Mucosa of descending colon (tissue), 3 donors: ENCODE data around the gene NPAS4. TPM values are rescaled to one million over a fixed set of nuclear protein-coding genes. Genes with fewer than 3 reads are reported as not detected.

Experiments used
- ATAC-seq: fragments of 200-7000 bp; cut with Tn5 transposase; one replicate; pipeline ENCODE4 v1.9.1; 2020; ENCODE audit warnings: mild to moderate bottlenecking, moderate library complexity
- DNase-seq, 3 donors: peaks; one replicate each; pipeline ENCODE4 v3.0.0-alpha.2; 2020
- H3K36me3 ChIP-seq: fragments of 200-600 bp; one replicate; pipeline ENCODE4 v1.8.0; 2021; ENCODE audit warnings: low read depth, mild to moderate bottlenecking
- H3K4me1 ChIP-seq: fragments of 200-600 bp; one replicate; pipeline ENCODE4 v1.8.0; 2021; ENCODE audit warnings: low read depth, mild to moderate bottlenecking
- H3K4me3 ChIP-seq: fragments of 200-600 bp; one replicate; pipeline ENCODE4 v1.8.0; 2021; ENCODE audit warnings: mild to moderate bottlenecking
- H3K9me3 ChIP-seq: fragments of 200-600 bp; one replicate; pipeline ENCODE4 v1.8.0; 2021; ENCODE audit warnings: mild to moderate bottlenecking
- CTCF ChIP-seq: fragments of 200-600 bp; IDR thresholded peaks from one replicate; pipeline ENCODE4 v1.8.0; 2022; ENCODE audit warnings: antibody characterized with exemption, mild to moderate bottlenecking
- intact Hi-C, 2 donors: fragments of 100-400 bp; cut with DNase I in 1 of 2; cut with micrococcal nuclease in 1 of 2; formaldehyde crosslinking; loops; one replicate each; pipeline versions ENCODE4 v1.11.0 to v1.11.1; 2022; cut with DNase I, micrococcal nuclease
- total RNA-seq, 3 donors: library from RNA; stranded (reverse); fragmentation: NEBNext Ultra II Directional in 2 of 3; extraction: Animal tissue kit (Norgen Biotek cat#: 25700) in 2 of 3; gene quantifications; one replicate each; pipeline versions ENCODE4 v1.2.1 to v1.2.4, GENCODE V29; 2021 to 2023
- donor health status: DM: no; HTN: no; CAD: no; lungs with moderate emphysema.
- donor health status: DM: no; HTN: no; CAD: no.
- donor health status: DM: no; HTN: yes; CAD: no.

Gene NPAS4
- total RNA-seq, 3 donors from 2014 or later: 5.6 TPM; not detected in 2

GRCh38 chr11:66443602-66444001 lies 22.8 kb downstream of the NPAS4 start:
- Histone ChIP-seq H3K36me3 (no peaks in the 10 kb centered on the region), H3K4me3 (no peak overlapping the region), H3K4me1 (no peaks in the 10 kb centered on the region), H3K9me3 (peaks cover 9% of the 10 kb centered on the region)
- DNase-seq (no peak), ATAC-seq (no peak)
- intact Hi-C loops: no loop called here
- TF ChIP-seq CTCF: no peak

- ATAC-seq (no peak), DNase-seq (no peak)
- H3K36me3 ChIP-seq: no peaks in the 10 kb centered on the region
- H3K9me3 ChIP-seq: peaks cover 9% of the 10 kb centered on the region
- no peak for TF ChIP-seq CTCF
- intact Hi-C loops: no loop called here
- no peaks in the 10 kb centered on the region for H3K4me1 ChIP-seq
- no peak overlapping the region for H3K4me3 ChIP-seq
Observed at GRCh38 chr11:66447012-66447411, 26.2 kb downstream of the NPAS4 start.

GRCh38 chr11:66448523-66448922 lies 27.7 kb downstream of the NPAS4 start:
- no peak for TF ChIP-seq CTCF
- H3K9me3 ChIP-seq: peaks cover 3% of the 10 kb centered on the region
- no peak for DNase-seq
- H3K36me3 ChIP-seq: no peaks in the 10 kb centered on the region
- intact Hi-C loops: no loop called here
- H3K4me1 ChIP-seq: no peaks in the 10 kb centered on the region
- ATAC-seq: no peak
- no peak overlapping the region for H3K4me3 ChIP-seq

GRCh38 chr11:66450560-66450959 lies 29.7 kb downstream of the NPAS4 start:
- H3K4me3 ChIP-seq: no peak overlapping the region
- no peaks in the 10 kb centered on the region for H3K36me3 ChIP-seq
- H3K9me3 ChIP-seq: no peaks in the 10 kb centered on the region
- intact Hi-C loops: no loop called here
- no peak for TF ChIP-seq CTCF
- DNase-seq (no peak), ATAC-seq (no peak)
- H3K4me1 ChIP-seq: no peaks in the 10 kb centered on the region

- Histone ChIP-seq H3K4me1 (no peaks in the 10 kb centered on the region), H3K36me3 (no peaks in the 10 kb centered on the region), H3K9me3 (no peaks in the 10 kb centered on the region), H3K4me3 (no peak overlapping the region)
- ATAC-seq (no peak), DNase-seq (no peak)
- intact Hi-C loops: no loop called here
- no peak for TF ChIP-seq CTCF
Observed at GRCh38 chr11:66451663-66452062, 30.8 kb downstream of the NPAS4 start.

- Histone ChIP-seq H3K4me1 (no peaks in the 10 kb centered on the region), H3K9me3 (no peaks in the 10 kb centered on the region), H3K36me3 (no peaks in the 10 kb centered on the region), H3K4me3 (no peak overlapping the region)
- no peak for ATAC-seq
- intact Hi-C loops: no loop called here
- no peak for DNase-seq
- no peak for TF ChIP-seq CTCF
Observed at GRCh38 chr11:66454247-66454646, 33.4 kb downstream of the NPAS4 start.
